ENCODE measurements around the gene CD248. TPM values are rescaled to one million over a fixed set of nuclear protein-coding genes. Genes with fewer than 3 reads are reported as not detected.

The CD248 gene
- total RNA-seq, 6 experiments from 2014 or later: 437 to 739 (median 687) TPM

DNA sequence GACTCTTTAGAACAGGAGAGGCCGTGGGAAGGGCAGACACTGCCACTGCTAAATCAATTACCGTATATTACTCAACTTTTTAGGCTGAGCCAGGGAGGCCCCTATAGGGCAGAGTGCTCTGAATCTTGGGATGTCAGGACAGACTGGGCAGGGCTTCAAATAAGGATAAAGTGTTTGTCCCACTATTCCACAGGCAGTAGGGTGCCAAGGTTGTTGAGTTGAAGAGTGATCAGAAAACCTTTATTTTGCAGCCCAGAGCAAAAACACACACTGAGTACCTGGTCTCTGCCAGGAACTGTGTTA is 32.2 kb upstream of the CD248 start:
- Mint-ChIP-seq H3K4me3 (no peak overlapping the region), H3K36me3 (ENCODE audit: low read depth) (no peaks in the 10 kb centered on the region), H3K27ac (no peak overlapping the region), H3K27me3 (ENCODE audit: insufficient read depth) (peaks cover 8% of the 10 kb centered on the region), H3K4me1 (ENCODE audit: low read depth) (peaks cover 25% of the 10 kb centered on the region), H3K9me3 (no peaks in the 10 kb centered on the region; the same call in 1 of the 2 replicates)
- TF ChIP-seq, protein P1, sequence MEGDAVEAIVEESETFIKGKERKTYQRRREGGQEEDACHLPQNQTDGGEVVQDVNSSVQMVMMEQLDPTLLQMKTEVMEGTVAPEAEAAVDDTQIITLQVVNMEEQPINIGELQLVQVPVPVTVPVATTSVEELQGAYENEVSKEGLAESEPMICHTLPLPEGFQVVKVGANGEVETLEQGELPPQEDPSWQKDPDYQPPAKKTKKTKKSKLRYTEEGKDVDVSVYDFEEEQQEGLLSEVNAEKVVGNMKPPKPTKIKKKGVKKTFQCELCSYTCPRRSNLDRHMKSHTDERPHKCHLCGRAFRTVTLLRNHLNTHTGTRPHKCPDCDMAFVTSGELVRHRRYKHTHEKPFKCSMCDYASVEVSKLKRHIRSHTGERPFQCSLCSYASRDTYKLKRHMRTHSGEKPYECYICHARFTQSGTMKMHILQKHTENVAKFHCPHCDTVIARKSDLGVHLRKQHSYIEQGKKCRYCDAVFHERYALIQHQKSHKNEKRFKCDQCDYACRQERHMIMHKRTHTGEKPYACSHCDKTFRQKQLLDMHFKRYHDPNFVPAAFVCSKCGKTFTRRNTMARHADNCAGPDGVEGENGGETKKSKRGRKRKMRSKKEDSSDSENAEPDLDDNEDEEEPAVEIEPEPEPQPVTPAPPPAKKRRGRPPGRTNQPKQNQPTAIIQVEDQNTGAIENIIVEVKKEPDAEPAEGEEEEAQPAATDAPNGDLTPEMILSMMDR (IDR thresholded peaks at IDR 0.05): no peak
- DNase-seq: no peak

DNA sequence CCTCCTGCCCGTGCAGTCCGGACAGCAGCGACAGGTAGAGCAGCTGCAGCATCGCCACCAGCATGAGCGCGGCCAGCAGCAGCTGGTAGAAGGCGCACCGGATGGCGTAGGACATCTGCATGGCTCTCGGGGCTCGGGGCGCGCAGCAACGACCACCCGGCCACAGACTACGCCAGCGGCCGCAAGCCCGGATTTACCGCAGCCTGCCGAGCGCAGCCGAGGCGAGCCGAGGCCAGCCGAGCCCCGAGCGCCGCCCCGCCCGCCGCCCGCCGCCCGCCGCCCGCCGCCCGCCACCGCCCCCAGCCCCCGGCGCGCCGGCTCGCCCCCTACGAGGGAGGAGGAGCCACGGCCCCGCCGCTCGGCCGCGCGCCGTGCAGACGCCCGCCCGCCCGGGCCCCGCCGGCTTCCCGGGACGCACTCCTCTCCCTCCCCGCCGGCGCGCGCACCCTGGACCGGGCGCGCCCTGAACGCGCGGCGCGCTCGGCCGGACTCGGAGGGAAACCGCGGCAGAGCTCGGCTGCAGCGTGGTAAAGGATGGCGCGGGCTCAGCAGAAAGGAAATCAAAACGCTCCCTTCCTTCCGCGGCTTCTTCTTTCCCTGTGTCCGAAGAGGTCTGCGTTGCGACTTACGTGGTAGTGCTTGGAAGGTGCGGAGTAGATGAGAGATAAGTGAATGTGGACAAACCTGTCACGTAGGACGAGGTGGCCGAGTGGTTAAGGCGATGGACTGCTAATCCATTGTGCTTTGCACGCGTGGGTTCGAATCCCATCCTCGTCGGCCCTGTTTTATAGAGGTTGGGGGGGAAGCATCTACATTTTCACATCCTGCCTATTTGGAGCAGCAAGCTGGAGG is 30.8 kb upstream of the CD248 start, which contains the start of gene B4GAT1:
TSS of gene B4GAT1 (minus strand) at position 205 of the 852 bp plus-strand sequence. CDS start at position 121, 84 bp downstream.
- peaks cover 9% of the 10 kb centered on the region; the same call in 1 of the 2 replicates for H3K36me3 Mint-ChIP-seq (ENCODE audit: low read depth)
- H3K4me1 Mint-ChIP-seq (ENCODE audit: low read depth): peaks cover 39% of the 10 kb centered on the region
- TF ChIP-seq, protein P1 (IDR thresholded peaks at IDR 0.05): no peak
- H3K27ac Mint-ChIP-seq: peak within 1 kb of the TSS; percentile 94
- peak within 1 kb of the TSS; percentile 94 for H3K4me3 Mint-ChIP-seq
- peak; percentile 11 for DNase-seq
- H3K9me3 Mint-ChIP-seq: no peaks in the 10 kb centered on the region; the same call in 1 of the 2 replicates
- H3K27me3 Mint-ChIP-seq (ENCODE audit: insufficient read depth): peaks cover 8% of the 10 kb centered on the region

DNA sequence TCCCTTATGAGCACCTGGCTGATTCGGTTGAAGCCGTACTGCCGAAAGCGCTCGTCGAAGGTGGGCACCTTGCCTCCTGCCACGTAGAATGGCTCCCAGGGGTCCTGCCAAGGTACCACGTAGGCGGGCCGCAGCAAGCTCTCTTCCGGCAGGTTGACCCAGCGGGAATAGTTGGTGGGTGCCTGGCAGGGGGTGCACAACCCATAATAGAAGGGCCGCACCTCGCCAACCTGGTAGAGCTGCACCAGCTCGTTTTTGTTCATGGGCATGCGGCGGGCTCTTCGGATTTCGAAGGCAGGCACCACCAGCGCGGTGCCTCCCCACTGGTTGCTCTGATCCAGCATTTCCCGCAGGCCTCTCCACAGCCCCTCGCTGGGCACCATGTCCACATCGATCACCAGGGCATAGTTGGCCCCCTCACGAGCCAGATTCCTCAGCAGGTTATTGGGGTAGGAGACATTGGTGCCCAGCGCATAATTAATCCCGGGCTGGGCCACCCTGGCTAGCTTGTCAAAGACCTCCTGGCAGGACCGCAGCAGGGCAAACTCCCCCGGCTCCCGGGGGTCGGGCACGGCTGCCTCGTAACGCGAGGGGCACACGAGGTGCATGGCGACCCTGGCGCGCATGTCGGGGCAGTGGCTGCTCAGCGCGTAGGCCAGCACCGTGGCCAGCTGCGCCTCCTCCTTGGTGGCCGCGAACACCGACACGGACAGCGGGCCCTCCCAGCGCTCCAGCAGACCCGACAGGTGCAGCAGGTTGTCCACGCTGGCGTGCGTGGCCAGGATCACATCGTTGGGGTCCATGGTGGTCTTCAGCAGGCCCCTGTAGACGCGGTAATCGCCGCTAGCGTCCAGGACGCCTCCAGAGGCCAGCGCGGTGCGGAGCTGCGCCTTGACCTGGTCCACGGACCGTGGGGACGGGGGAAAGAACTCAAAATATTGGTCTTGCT is 29.9 kb upstream of the CD248 start:
- Mint-ChIP-seq H3K4me3 (peak overlapping the region; percentile 88), H3K36me3 (ENCODE audit: low read depth) (peaks cover 13% of the 10 kb centered on the region), H3K27me3 (ENCODE audit: insufficient read depth) (peaks cover 8% of the 10 kb centered on the region), H3K9me3 (no peaks in the 10 kb centered on the region; the same call in 1 of the 2 replicates), H3K27ac (peak overlapping the region; percentile 95), H3K4me1 (ENCODE audit: low read depth) (peaks cover 48% of the 10 kb centered on the region)
- DNase-seq: no peak
- TF ChIP-seq, protein P1 (IDR thresholded peaks at IDR 0.05): no peak

DNA sequence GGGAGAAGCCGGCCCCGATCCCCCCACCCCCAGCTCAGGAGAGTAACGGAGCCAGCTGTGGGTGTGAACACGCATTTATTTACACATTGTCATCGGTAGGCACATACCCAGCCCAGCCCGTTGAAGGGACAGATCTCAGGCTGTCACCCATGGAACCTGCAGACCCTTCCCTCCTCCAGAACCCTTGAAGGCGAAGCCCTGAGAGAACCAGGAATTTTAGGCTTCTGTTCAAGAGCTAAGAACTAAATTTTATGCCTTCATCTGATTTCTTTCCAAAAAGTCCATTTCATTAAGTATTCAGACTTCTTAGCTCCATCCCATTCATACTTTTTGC is 28.4 kb upstream of the CD248 start:
- peak overlapping the region; percentile 95 for H3K27ac Mint-ChIP-seq
- no peak for DNase-seq
- peaks cover 52% of the 10 kb centered on the region for H3K4me1 Mint-ChIP-seq (ENCODE audit: low read depth)
- H3K27me3 Mint-ChIP-seq (ENCODE audit: insufficient read depth): peaks cover 8% of the 10 kb centered on the region
- H3K4me3 Mint-ChIP-seq: peak overlapping the region; percentile 93
- H3K9me3 Mint-ChIP-seq: no peaks in the 10 kb centered on the region; the same call in 1 of the 2 replicates
- TF ChIP-seq, protein P1 (IDR thresholded peaks at IDR 0.05): no peak
- H3K36me3 Mint-ChIP-seq (ENCODE audit: low read depth): peaks cover 20% of the 10 kb centered on the region

DNA sequence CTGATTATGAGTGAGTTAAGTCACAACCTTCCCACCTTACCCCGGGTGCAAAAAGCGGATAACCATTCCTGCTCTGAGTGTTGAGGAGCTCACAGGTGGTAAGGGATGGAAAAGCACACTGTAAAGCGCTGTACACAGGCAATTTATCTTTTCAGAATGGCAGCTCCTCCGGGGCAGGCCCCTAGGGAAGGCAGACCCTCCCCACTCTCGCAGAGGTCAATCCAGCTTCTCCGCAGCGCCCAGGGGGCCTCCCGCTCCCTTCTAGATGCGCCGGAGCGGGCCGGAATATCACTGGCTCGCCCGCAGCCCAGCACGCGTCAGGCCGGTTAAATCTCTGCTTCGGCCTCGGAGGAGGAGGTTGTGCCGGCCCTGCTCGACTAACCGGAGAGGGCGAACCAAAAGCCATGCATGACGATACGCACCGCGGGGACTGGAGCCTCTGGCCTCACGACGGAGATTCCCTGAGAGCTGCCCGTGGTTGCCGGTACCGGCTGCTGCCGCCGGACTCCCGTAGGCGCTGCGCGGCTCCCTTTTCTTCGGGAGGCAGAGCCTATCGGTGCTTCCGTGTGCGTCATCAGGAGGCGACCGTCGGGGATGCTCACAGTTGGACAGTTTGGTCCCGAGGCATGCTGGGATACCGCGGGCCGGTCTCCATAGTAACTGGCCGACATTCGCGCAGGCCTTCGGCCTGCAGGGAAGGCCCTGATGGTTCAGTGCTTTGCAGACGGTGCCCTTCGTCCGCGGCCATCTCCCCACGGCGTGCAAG is 27.9 kb upstream of the CD248 start, which contains the start of gene BRMS1:
TSS of gene BRMS1 (minus strand) at position 555 of the 766 bp plus-strand sequence. CDS start 2,870 bp downstream, outside the sequence.
- no peaks in the 10 kb centered on the region; the same call in 1 of the 2 replicates for H3K9me3 Mint-ChIP-seq
- peak within 1 kb of the TSS; percentile 93 for H3K4me3 Mint-ChIP-seq
- peak; percentile 96 for DNase-seq
- peak within 1 kb of the TSS; percentile 95 for H3K27ac Mint-ChIP-seq
- TF ChIP-seq, protein P1 (IDR thresholded peaks at IDR 0.05): peak; percentile 16; the same call in 1 of the 2 replicates
- peaks cover 8% of the 10 kb centered on the region for H3K27me3 Mint-ChIP-seq (ENCODE audit: insufficient read depth)
- peaks cover 52% of the 10 kb centered on the region for H3K4me1 Mint-ChIP-seq (ENCODE audit: low read depth)
- H3K36me3 Mint-ChIP-seq (ENCODE audit: low read depth): peaks cover 20% of the 10 kb centered on the region

All from HFFc6 (cell line).